GM18502 (cell line): Measurements from ENCODE around the gene CFAP61.
"Not testable (repeated sequence)": the region's sequence is repeated elsewhere in the genome, so short reads cannot be mapped to it uniquely, and the experiment has no call there.

ENCODE experiments used
- ATAC-seq: cut with Tn5 transposase; IDR thresholded peaks from one replicate; pipeline ENCODE4 v1.9.1; 2021; ENCODE audit warnings: mild to moderate bottlenecking; ENCODE audit not compliant: unreplicated experiment, poor library complexity

The CFAP61 gene

DNA sequence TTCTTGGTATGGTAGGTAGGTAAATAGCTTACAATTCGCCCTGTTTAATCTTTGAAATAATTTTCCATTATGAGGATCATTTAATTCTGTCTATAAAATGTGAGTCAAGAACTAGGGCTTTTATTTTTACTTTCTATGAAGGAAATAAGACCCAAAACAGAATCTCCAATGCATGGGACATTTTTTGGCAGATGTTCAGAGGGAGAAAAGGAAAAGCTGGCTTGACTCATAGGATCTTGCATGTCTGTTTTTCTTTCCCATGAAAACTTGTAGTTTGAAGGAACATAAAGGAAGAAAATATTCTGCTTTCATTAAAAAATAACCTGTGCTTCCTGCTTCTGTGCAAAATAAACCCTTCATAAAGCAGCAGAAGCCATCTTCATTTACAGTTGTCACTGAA, 172.5 kb downstream of the CFAP61 start:
- ATAC-seq = no peak

GRCh38 chr20:20225325-20226043, 173.2 kb downstream of the CFAP61 start:
- ATAC-seq = no peak

GRCh38 chr20:20226554-20226953, 174.2 kb downstream of the CFAP61 start:
- ATAC-seq = no peak

GRCh38 chr20:20227013-20227571, 174.8 kb downstream of the CFAP61 start:
- ATAC-seq = no peak

GRCh38 chr20:20228351-20228750, 176.0 kb downstream of the CFAP61 start:
- ATAC-seq = no peak

- no peak for ATAC-seq
These were observed 177.3 kb downstream of the CFAP61 start for GRCh38 chr20:20229595-20229994.

- ATAC-seq = no peak
These were observed 178.4 kb downstream of the CFAP61 start for GRCh38 chr20:20230741-20231140.

DNA sequence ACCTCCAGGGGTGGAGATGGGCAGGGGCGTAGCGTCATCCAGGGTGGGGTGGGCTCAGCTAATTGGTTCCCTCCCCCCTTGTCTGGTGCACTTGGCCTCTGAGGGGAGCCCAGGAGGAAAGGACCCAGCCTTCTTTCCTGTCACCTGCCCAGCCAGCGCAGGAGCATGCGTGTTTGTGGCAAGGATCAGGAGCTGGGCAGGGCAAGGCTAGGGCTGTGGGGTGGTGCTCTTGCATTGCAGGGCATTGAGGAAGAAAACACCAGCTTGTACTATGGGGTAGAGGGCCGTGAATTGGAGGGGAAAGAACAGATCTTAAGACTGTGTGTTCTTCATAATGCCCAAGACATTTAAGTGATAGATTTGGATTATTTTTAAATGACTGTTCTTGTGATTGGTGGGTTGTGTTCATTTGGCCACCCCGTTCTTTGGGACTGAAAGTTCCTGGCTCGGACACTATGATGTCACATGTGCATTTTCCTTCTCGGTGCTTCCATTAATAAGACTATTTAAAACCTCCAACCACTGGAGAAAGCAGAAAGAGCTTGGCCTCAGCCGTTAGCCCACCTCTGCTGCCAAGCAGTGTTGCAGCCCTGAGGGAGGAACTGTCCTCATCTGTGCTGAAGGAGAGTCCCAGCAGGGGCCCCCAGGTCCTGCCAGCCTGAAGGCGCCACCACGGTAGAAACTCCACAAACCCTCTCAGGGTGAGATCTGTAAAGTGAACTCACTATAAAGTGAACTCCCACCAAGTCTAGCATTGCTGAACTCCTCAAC, 179.4 kb downstream of the CFAP61 start:
- ATAC-seq = no peak

- ATAC-seq = peak; percentile 79
These were observed 180.7 kb downstream of the CFAP61 start for GRCh38 chr20:20233041-20233514.

DNA sequence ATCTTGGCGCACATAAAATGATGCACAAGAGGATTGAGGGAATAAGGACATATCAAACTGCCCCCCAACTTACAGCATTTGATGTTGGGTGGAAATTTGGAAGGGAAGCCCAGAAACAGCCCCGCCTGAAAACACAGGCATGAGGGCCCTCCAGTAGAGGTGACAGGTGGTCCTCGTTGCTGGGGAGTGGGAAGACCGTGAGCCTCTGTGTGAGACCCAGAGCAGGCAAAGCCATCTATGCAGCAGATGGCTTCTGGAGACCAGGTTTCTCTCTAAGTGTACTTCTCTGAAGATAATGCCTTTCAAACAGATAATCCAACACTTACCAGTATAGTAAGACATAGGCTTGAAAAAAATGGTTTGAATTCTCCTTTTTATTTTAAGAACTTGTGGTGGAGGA, 183.3 kb downstream of the CFAP61 start:
- no peak for ATAC-seq

GRCh38 chr20:20237093-20237959, 185.0 kb downstream of the CFAP61 start:
- peak; percentile 49 for ATAC-seq

DNA sequence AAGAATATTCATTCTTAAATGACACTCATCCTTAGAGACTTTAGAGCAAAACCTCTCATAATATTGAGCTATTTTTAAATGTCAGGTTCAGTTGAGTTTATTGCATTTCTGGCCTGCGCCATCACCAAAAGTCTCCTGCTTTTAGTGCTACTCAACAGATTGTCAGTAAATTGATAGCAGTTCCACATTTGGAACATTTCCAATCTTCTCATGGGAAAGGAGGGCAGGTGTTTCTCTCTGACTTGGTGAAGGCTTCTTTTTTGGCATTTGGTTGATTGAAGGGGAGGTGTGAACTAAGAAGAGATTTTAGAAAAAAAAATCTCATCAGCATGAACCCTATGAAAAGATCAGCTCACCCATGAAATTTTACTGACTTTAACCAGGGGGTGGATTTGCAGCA, 189.6 kb downstream of the CFAP61 start:
- ATAC-seq = no peak

DNA sequence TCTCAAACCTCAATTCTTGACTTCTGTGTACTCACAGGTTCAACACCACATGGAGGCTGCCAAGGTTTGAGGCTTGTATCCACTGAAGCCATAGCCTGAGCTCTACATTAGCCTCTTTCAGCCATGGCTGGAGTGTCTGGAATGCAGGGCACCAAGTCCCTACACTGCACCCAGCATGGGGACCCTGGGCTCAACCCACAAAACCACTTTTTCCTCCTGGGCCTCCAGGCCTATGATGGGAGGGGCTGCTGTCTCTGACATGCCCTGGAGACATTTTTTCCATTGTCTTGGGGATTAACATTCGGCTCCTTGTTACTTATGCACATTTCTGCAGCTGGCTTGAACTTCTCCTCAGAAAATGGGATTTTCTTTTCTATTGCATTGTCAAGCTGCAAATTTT, 192.1 kb downstream of the CFAP61 start:
- ATAC-seq = not testable (repeated sequence)

DNA sequence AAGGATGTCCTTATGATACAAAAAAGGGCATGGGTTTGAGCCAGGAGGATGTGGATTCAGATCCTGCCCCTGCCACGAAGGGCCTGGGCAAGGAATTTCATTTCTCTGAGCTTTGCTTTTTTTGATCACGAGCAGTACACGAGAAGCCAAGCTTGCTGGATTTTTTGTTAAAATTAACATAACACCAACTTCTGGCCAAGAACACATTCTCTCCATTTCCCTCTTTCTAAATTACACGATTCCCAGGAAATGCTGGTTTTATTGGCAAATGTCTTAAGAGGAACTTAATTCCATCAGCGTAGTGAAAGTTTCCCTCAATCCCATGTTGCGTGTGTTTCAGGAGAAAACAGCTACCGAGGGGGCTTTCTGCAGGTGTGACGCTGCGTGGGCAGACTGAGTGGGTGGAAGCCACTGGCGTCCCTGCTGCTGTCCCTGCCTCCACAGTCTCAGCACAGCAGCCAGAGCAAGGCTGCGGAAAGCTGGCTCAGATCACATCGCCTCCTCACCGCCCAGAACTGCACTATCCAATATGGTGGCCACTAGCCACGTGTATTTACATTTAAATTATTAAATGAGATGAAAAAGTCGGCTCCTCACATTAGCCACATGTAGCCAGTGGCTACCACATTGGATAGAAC, 194.8 kb downstream of the CFAP61 start:
- no peak for ATAC-seq

DNA sequence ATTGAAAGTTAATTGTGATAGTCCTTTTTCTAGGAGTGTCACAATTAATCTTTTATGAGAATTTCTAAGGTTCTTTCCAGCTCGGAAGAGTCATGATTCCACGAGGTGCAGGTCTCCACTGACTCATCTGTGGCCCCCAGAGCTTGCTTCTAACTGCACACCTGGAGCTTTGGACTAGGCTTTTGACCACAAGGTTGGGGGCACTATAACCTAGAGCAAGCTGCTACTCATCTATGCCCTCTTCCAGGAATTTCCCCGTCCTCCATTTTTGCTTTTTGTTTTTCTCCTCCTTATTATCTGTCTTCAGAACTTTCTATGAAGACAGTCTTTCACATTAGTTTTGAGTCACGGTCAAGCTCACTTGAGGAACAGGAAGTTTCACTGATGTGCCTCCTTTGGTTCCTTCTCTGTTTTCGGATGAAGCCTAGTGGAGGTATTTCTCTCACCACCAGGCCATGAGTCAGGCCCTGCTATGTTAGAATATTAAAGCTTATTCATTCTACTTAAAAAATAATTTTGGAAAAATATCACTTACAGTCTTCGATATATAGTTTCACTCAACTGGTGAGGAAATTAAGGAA, 196.4 kb downstream of the CFAP61 start:
- peak; percentile 61 for ATAC-seq

DNA sequence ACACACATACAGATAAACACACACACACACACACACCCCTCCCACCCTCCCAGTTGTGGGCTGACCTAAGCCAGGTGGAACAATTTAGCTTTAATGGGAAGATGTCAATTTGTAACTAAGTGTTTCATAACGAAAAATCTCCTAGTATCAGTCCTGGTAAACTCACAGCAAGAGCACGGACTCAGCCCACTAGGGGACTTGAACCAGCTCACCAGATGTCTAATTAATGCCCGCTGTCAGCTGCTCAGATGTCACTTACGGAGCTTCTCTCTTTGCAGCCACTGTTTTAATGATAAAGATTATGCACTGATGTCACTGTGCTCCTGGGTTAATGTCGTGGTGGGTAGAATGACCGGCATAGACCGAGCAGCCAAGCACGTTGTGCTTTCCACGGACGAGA, 199.0 kb downstream of the CFAP61 start:
- ATAC-seq = no peak

DNA sequence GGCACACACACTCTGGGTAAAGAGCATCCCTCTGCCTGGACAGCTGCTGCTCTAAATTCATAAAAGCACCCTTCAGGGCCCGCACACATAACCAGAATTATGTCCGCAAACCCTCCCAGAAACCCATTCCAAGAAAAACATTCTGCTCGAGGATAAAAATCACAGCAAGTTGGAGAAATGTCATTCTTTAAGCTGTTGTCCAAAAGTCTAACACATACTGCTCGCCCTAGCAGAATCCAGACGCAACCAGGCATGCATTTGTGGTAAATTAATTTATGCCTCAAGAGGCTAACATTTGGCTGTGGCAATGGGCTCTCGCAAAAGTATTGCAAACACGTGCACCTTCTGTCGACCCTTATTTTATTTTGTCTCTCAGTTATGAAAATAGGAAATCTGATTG, 199.5 kb downstream of the CFAP61 start:
- ATAC-seq = no peak

DNA sequence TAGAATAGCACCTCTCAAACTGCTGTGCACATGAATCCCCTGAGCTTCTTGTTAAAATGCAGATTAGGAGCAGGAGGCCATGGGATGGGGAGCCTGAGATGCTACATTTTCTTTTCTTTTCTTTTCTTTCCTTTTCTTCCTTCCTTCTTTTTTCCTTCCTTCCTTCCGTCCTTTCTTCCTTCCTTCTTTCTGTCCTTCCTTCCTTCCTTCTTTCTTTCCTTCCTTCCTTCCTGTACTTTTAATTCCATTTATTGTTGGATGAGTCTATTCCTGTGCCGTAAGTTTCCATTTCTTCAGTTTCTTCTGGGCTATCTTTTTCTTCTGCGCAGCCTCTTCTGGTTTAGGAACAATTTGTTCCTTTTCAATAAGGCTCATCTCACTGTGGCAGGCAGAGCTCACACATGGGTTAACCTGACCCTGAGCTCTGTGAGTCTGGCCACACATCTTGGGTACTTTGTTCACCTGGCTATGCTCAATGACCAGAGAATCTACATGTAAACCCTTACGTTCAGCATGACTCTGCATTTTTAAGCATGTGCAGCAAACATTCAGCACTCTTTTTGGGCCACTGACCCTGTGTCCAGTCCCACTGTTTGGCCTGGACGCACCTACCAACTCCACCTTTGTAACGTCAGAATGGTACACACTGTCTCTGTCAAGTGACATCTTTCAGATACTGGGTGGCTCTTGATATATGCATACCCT, 200.9 kb downstream of the CFAP61 start:
- ATAC-seq = no peak

GRCh38 chr20:20253744-20254330, 201.5 kb downstream of the CFAP61 start:
- no peak for ATAC-seq
